Naive thymus-derived CD8-positive, alpha-beta T cell (primary cell): ENCODE measurements around the gene KCNIP4. TPM values are rescaled to one million over a fixed set of nuclear protein-coding genes. Genes with fewer than 3 reads are reported as not detected.

Experiments
- ATAC-seq, 2 donors: fragments of 150-1000 bp; cut with Tn5 transposase in 1 of 2; sonication (Bioruptor Pico), chemical (Tn5 transposase) in 1 of 2; 1 replicate in 1 of 2; 2 replicates in 1 of 2; pipeline ENCODE4 v1.10.0; 2021; ENCODE audit warnings: mild to moderate bottlenecking in 2 of 2, moderate library complexity in 2 of 2
- POLR2A ChIA-PET: fragments of 350-600 bp; sonication (Branson Sonifier 250); formaldehyde crosslinking; loops from one replicate; lab custom pipeline; 2021; ENCODE audit warnings: antibody characterized with exemption; lab: Charles Lee
- DNase-seq, 10 donors: peaks; one replicate each; pipeline versions ENCODE4 v3.0.0 to v3.0.0-alpha.2; 2020 to 2022
- H3K27ac Mint-ChIP-seq, 10 donors: one replicate each; pipeline ENCODE4 v1.8.0; 2020 to 2022; ENCODE audit warnings: mild to moderate bottlenecking in 10 of 10, mixed read lengths in 10 of 10, moderate library complexity in 4 of 10, inconsistent platforms in 1 of 10
- H3K27me3 Mint-ChIP-seq, 5 donors: one replicate each; pipeline ENCODE4 v1.8.0; 2021 to 2022; ENCODE audit warnings: mixed read lengths in 5 of 5
- H3K36me3 Mint-ChIP-seq, 3 donors: one replicate each; pipeline ENCODE4 v1.8.0; 2020 to 2022; ENCODE audit warnings: mixed read lengths in 3 of 3, mild to moderate bottlenecking in 2 of 3, inconsistent platforms in 1 of 3
- H3K4me1 Mint-ChIP-seq, 4 donors: one replicate each; pipeline ENCODE4 v1.8.0; 2021 to 2022; ENCODE audit warnings: mixed read lengths in 4 of 4
- H3K4me3 Mint-ChIP-seq, 10 donors: one replicate each; pipeline ENCODE4 v1.8.0; 2020 to 2022; ENCODE audit warnings: mild to moderate bottlenecking in 10 of 10, mixed read lengths in 10 of 10, moderate library complexity in 6 of 10, inconsistent platforms in 1 of 10
- H3K9me3 Mint-ChIP-seq, 9 donors: one replicate each; pipeline ENCODE4 v1.8.0; 2020 to 2022; ENCODE audit warnings: mixed read lengths in 9 of 9, mild to moderate bottlenecking in 3 of 9, inconsistent platforms in 1 of 9, moderate library complexity in 1 of 9
- polyA plus RNA-seq, 3 donors: library from polyadenylated mRNA; unstranded; fragments of 300-500 nt; fragmentation: Illumina TruSeq; gene quantifications; one replicate each; pipeline ENCODE4 v1.2.3, GENCODE V29; 2021
- total RNA-seq, 8 experiments: library from RNA in 2 of 8; stranded (reverse) in 2 of 8; gene quantifications; one replicate each; pipeline ENCODE4 v1.2.3 and lab custom pipeline; 2021 to 2026

KCNIP4 gene
- total and polyA plus RNA-seq, 5 experiments from 2014 or later: 0.19 to 0.36 TPM; not detected in 3

- DNase-seq (no peak), ATAC-seq (no peak)
- POLR2A ChIA-PET: no interaction called here
- H3K36me3 Mint-ChIP-seq: no peaks in the 10 kb centered on the region
- no peaks in the 10 kb centered on the region for H3K4me1 Mint-ChIP-seq
- H3K4me3 Mint-ChIP-seq: no peak overlapping the region
- no peak overlapping the region for H3K27ac Mint-ChIP-seq
- peaks cover 0 to 7% (median 0%) of the 10 kb centered on the region in 5 donors for H3K27me3 Mint-ChIP-seq
- peaks cover 0 to 11% (median 4%) of the 10 kb centered on the region in 9 donors for H3K9me3 Mint-ChIP-seq
These were observed 501.1 kb downstream of the KCNIP4 start for GRCh38 chr4:21447301-21448054.

GRCh38 chr4:21420166-21420565 lies 528.4 kb downstream of the KCNIP4 start:
- POLR2A ChIA-PET: no interaction called here
- no peak for ATAC-seq
- no peak overlapping the region for H3K4me3 Mint-ChIP-seq
- H3K27ac Mint-ChIP-seq: no peak overlapping the region
- H3K36me3 Mint-ChIP-seq: no peaks in the 10 kb centered on the region
- DNase-seq: no peak
- no peaks in the 10 kb centered on the region for H3K4me1 Mint-ChIP-seq
- peaks cover 0 to 9% (median 0%) of the 10 kb centered on the region in 9 donors for H3K9me3 Mint-ChIP-seq
- peaks cover 0 to 1% (median 0%) of the 10 kb centered on the region in 5 donors for H3K27me3 Mint-ChIP-seq

GRCh38 chr4:21415728-21416127 lies 532.8 kb downstream of the KCNIP4 start:
- Mint-ChIP-seq H3K36me3 (no peaks in the 10 kb centered on the region), H3K27ac (no peak overlapping the region), H3K4me3 (no peak overlapping the region), H3K9me3 (peaks cover 0 to 18% (median 3%) of the 10 kb centered on the region in 9 donors), H3K27me3 (peaks cover 0 to 3% (median 0%) of the 10 kb centered on the region in 5 donors), H3K4me1 (no peaks in the 10 kb centered on the region)
- DNase-seq (no peak), ATAC-seq (no peak)
- POLR2A ChIA-PET: no interaction called here

- H3K9me3 Mint-ChIP-seq: peaks cover 0 to 18% (median 4%) of the 10 kb centered on the region in 9 donors
- no peaks in the 10 kb centered on the region for H3K36me3 Mint-ChIP-seq
- H3K27me3 Mint-ChIP-seq: peaks cover 0 to 3% (median 0%) of the 10 kb centered on the region in 5 donors
- POLR2A ChIA-PET: no interaction called here
- DNase-seq (no peak), ATAC-seq (no peak)
- H3K4me3 Mint-ChIP-seq: no peak overlapping the region
- no peak overlapping the region for H3K27ac Mint-ChIP-seq
- H3K4me1 Mint-ChIP-seq: no peaks in the 10 kb centered on the region
These were observed 534.7 kb downstream of the KCNIP4 start for GRCh38 chr4:21413807-21414370.

GRCh38 chr4:21411086-21411485 lies 537.5 kb downstream of the KCNIP4 start:
- peaks cover 0 to 9% (median 6%) of the 10 kb centered on the region in 9 donors for H3K9me3 Mint-ChIP-seq
- DNase-seq (no peak), ATAC-seq (no peak)
- no peaks in the 10 kb centered on the region for H3K4me1 Mint-ChIP-seq
- no peak overlapping the region for H3K27ac Mint-ChIP-seq
- POLR2A ChIA-PET: no interaction called here
- no peaks in the 10 kb centered on the region for H3K36me3 Mint-ChIP-seq
- no peak overlapping the region for H3K4me3 Mint-ChIP-seq
- peaks cover 0 to 3% (median 0%) of the 10 kb centered on the region in 5 donors for H3K27me3 Mint-ChIP-seq

- Mint-ChIP-seq H3K4me3 (no peak overlapping the region), H3K27ac (no peak overlapping the region), H3K9me3 (peaks cover 0 to 9% (median 6%) of the 10 kb centered on the region in 9 donors), H3K36me3 (no peaks in the 10 kb centered on the region), H3K27me3 (peaks cover 0 to 3% (median 0%) of the 10 kb centered on the region in 5 donors), H3K4me1 (no peaks in the 10 kb centered on the region)
- ATAC-seq (no peak), DNase-seq (no peak)
- POLR2A ChIA-PET: no interaction called here
These were observed 538.2 kb downstream of the KCNIP4 start for GRCh38 chr4:21410372-21410771.

- Mint-ChIP-seq H3K27me3 (no peaks in the 10 kb centered on the region), H3K27ac (no peak overlapping the region), H3K9me3 (peaks cover 0 to 15% (median 7%) of the 10 kb centered on the region in 9 donors), H3K4me1 (no peaks in the 10 kb centered on the region), H3K4me3 (no peak overlapping the region), H3K36me3 (peaks cover 0 to 12% (median 0%) of the 10 kb centered on the region in 3 donors)
- ATAC-seq (no peak), DNase-seq (no peak)
- POLR2A ChIA-PET: no interaction called here
These were observed 560.9 kb downstream of the KCNIP4 start for GRCh38 chr4:21387683-21388082.

- POLR2A ChIA-PET: no interaction called here
- DNase-seq: no peak
- H3K36me3 Mint-ChIP-seq: peaks cover 0 to 5% (median 0%) of the 10 kb centered on the region in 3 donors
These were observed 562.3 kb downstream of the KCNIP4 start for GRCh38 chr4:21386166-21386780.

GRCh38 chr4:21385706-21386105 lies 562.9 kb downstream of the KCNIP4 start:
- no peaks in the 10 kb centered on the region for H3K4me1 Mint-ChIP-seq
- ATAC-seq (no peak), DNase-seq (no peak)
- no peak overlapping the region for H3K4me3 Mint-ChIP-seq
- no peak overlapping the region for H3K27ac Mint-ChIP-seq
- H3K9me3 Mint-ChIP-seq: peaks cover 0 to 12% (median 3%) of the 10 kb centered on the region in 9 donors
- H3K27me3 Mint-ChIP-seq: no peaks in the 10 kb centered on the region
- peaks cover 0 to 5% (median 0%) of the 10 kb centered on the region in 3 donors for H3K36me3 Mint-ChIP-seq
- POLR2A ChIA-PET: no interaction called here

More at GRCh38 chr4:21386166-21386780, 562.3 kb downstream of the KCNIP4 start:
- Mint-ChIP-seq H3K27ac (no peak overlapping the region), H3K4me3 (no peak overlapping the region), H3K27me3 (no peaks in the 10 kb centered on the region), H3K4me1 (no peaks in the 10 kb centered on the region), H3K9me3 (peaks cover 0 to 12% (median 4%) of the 10 kb centered on the region in 9 donors)
- no peak for ATAC-seq

GRCh38 chr4:21384609-21385008 lies 564.0 kb downstream of the KCNIP4 start:
- H3K4me1 Mint-ChIP-seq: no peaks in the 10 kb centered on the region
- no peak overlapping the region for H3K4me3 Mint-ChIP-seq

GRCh38 chr4:21380861-21381260 lies 567.7 kb downstream of the KCNIP4 start:
- peaks cover 0 to 4% (median 0%) of the 10 kb centered on the region in 5 donors for H3K27me3 Mint-ChIP-seq
- H3K4me3 Mint-ChIP-seq: no peak overlapping the region
- peaks cover 0 to 19% (median 5%) of the 10 kb centered on the region in 9 donors for H3K9me3 Mint-ChIP-seq
- H3K27ac Mint-ChIP-seq: no peak overlapping the region
- no peaks in the 10 kb centered on the region for H3K4me1 Mint-ChIP-seq
- DNase-seq: no peak
- POLR2A ChIA-PET: no interaction called here
- peaks cover 0 to 5% (median 0%) of the 10 kb centered on the region in 3 donors for H3K36me3 Mint-ChIP-seq
- ATAC-seq: no peak

More at GRCh38 chr4:21384609-21385008, 564.0 kb downstream of the KCNIP4 start:
- ATAC-seq (no peak), DNase-seq (no peak)
- H3K9me3 Mint-ChIP-seq: peaks cover 0 to 12% (median 2%) of the 10 kb centered on the region in 9 donors
- no peaks in the 10 kb centered on the region for H3K27me3 Mint-ChIP-seq
- H3K36me3 Mint-ChIP-seq: peaks cover 0 to 5% (median 0%) of the 10 kb centered on the region in 3 donors
- POLR2A ChIA-PET: no interaction called here
- no peak overlapping the region for H3K27ac Mint-ChIP-seq

GRCh38 chr4:21377046-21377445 lies 571.5 kb downstream of the KCNIP4 start:
- DNase-seq: no peak
- POLR2A ChIA-PET: no interaction called here
- H3K4me3 Mint-ChIP-seq: no peak overlapping the region
- H3K27ac Mint-ChIP-seq: no peak overlapping the region
- peaks cover 0 to 4% (median 0%) of the 10 kb centered on the region in 5 donors for H3K27me3 Mint-ChIP-seq
- ATAC-seq: no peak
- no peaks in the 10 kb centered on the region for H3K36me3 Mint-ChIP-seq
- peaks cover 0 to 24% (median 7%) of the 10 kb centered on the region in 9 donors for H3K9me3 Mint-ChIP-seq
- H3K4me1 Mint-ChIP-seq: no peaks in the 10 kb centered on the region

GRCh38 chr4:21376176-21376575 lies 572.4 kb downstream of the KCNIP4 start:
- ATAC-seq: no peak

More at GRCh38 chr4:21376176-21376575, 572.4 kb downstream of the KCNIP4 start:
- Mint-ChIP-seq H3K9me3 (peaks cover 0 to 21% (median 7%) of the 10 kb centered on the region in 9 donors), H3K4me3 (no peak overlapping the region), H3K4me1 (no peaks in the 10 kb centered on the region), H3K36me3 (no peaks in the 10 kb centered on the region), H3K27ac (no peak overlapping the region), H3K27me3 (peaks cover 0 to 5% (median 0%) of the 10 kb centered on the region in 5 donors)
- no peak for DNase-seq
- POLR2A ChIA-PET: no interaction called here
